Astrocyte (in vitro differentiated cells and primary cell): ENCODE results near the gene SH3D21. TPM values are rescaled to one million over a fixed set of nuclear protein-coding genes. Genes with fewer than 3 reads are reported as not detected.
A peak's percentile ranks its signal among the peaks of the same experiment; 100 is the strongest.

Experiments used
- DNase-seq: peaks from one replicate; pipeline ENCODE4 v3.0.0-alpha.2; 2010; ENCODE audit warnings: low read depth
- FAIRE-seq: peaks from 2 replicates; lab custom pipeline; 2011; peaks lifted over from hg19 to GRCh38; lab: Jason Lieb, UNC
- H2AFZ ChIP-seq: 2 replicates; pipeline ENCODE4 v1.6.0; 2012; ENCODE audit warnings: low read depth, low read length, inconsistent platforms
- H3K27ac ChIP-seq: 2 replicates; pipeline ENCODE4 v1.5.1; 2011; ENCODE audit warnings: low read depth, low read length, inconsistent platforms
- H3K27me3 ChIP-seq: 2 replicates; pipeline ENCODE4 v1.6.0; 2011; ENCODE audit warnings: low read length, inconsistent platforms; ENCODE audit not compliant: insufficient read depth
- H3K36me3 ChIP-seq: 2 replicates; pipeline ENCODE4 v1.5.1; 2011; ENCODE audit warnings: low read length, inconsistent platforms; ENCODE audit not compliant: insufficient read depth
- H3K4me1 ChIP-seq: 2 replicates; pipeline ENCODE4 v1.5.1; 2011; ENCODE audit warnings: low read length, inconsistent platforms; ENCODE audit not compliant: insufficient read depth
- H3K4me2 ChIP-seq: 2 replicates; pipeline ENCODE4 v1.6.0; 2012; ENCODE audit warnings: low read length, inconsistent platforms
- H3K4me3 ChIP-seq: 2 replicates; pipeline ENCODE4 v1.5.1; 2011; ENCODE audit warnings: low read depth, mild to moderate bottlenecking, low read length, inconsistent platforms; ENCODE audit not compliant: insufficient read depth
- H3K79me2 ChIP-seq: 2 replicates; pipeline ENCODE4 v1.6.0; 2012; ENCODE audit warnings: mild to moderate bottlenecking, low read length, inconsistent platforms; ENCODE audit not compliant: insufficient read depth
- H3K9ac ChIP-seq: 2 replicates; pipeline ENCODE4 v1.6.0; 2012; ENCODE audit warnings: mild to moderate bottlenecking, low read length, inconsistent platforms
- H3K9me3 ChIP-seq: 2 replicates; pipeline ENCODE4 v1.5.1; 2012; ENCODE audit warnings: low read depth, mild to moderate bottlenecking, low read length, inconsistent platforms; ENCODE audit not compliant: insufficient read depth
- H4K20me1 ChIP-seq: 2 replicates; pipeline ENCODE4 v1.6.0; 2012; ENCODE audit warnings: low read length, inconsistent platforms; ENCODE audit not compliant: insufficient read depth
- H3K27ac Mint-ChIP-seq: one replicate; pipeline ENCODE4 v1.8.0; 2021; ENCODE audit warnings: mild to moderate bottlenecking, mixed read lengths; ENCODE audit not compliant: unreplicated experiment
- H3K27me3 Mint-ChIP-seq: one replicate; pipeline ENCODE4 v1.8.0; 2021; ENCODE audit warnings: low read depth, mixed read lengths; ENCODE audit not compliant: unreplicated experiment
- H3K36me3 Mint-ChIP-seq: one replicate; pipeline ENCODE4 v1.8.0; 2021; ENCODE audit warnings: low read depth, mixed read lengths; ENCODE audit not compliant: unreplicated experiment
- H3K4me1 Mint-ChIP-seq: one replicate; pipeline ENCODE4 v1.8.0; 2021; ENCODE audit warnings: low read depth, mixed read lengths; ENCODE audit not compliant: unreplicated experiment
- H3K4me3 Mint-ChIP-seq: one replicate; pipeline ENCODE4 v1.8.0; 2021; ENCODE audit warnings: mild to moderate bottlenecking, moderate library complexity, mixed read lengths; ENCODE audit not compliant: unreplicated experiment
- H3K9me3 Mint-ChIP-seq: one replicate; pipeline ENCODE4 v1.8.0; 2021; ENCODE audit warnings: mild to moderate bottlenecking, mixed read lengths; ENCODE audit not compliant: unreplicated experiment
- CTCF ChIP-seq: IDR thresholded peaks from 2 replicates; pipeline ENCODE4 v1.5.1; 2011; ENCODE audit warnings: low read depth, mild to moderate bottlenecking, inconsistent platforms, low read length, moderate library complexity; ENCODE audit not compliant: insufficient read depth
- EZH2 ChIP-seq: IDR thresholded peaks from 2 replicates; pipeline ENCODE4 v1.6.1; 2012; ENCODE audit warnings: mild to moderate bottlenecking, low read length, inconsistent platforms; ENCODE audit not compliant: insufficient read depth
- total RNA-seq: library from RNA; stranded (reverse); gene quantifications from 2 replicates; pipeline ENCODE4 v1.2.1, GENCODE V29; 2021

SH3D21 gene
- total RNA-seq, 1 donor from 2014 or later, result 13.6 TPM

- Mint-ChIP-seq H3K36me3 (peaks cover 8% of the 10 kb centered on the region), H3K27ac (no peak overlapping the region), H3K27me3 (no peaks in the 10 kb centered on the region), H3K4me1 (peaks cover 43% of the 10 kb centered on the region), H3K9me3 (no peaks in the 10 kb centered on the region), H3K4me3 (no peak overlapping the region)
- Histone ChIP-seq H3K79me2 (peaks cover 87% of the 10 kb centered on the region), H3K4me2 (no peak overlapping the region), H3K9me3 (no peaks in the 10 kb centered on the region), H3K4me1 (peaks cover 26% of the 10 kb centered on the region), H3K27ac (no peak overlapping the region), H4K20me1 (peaks cover 50% of the 10 kb centered on the region), H3K27me3 (no peaks in the 10 kb centered on the region), H3K36me3 (peaks cover 9% of the 10 kb centered on the region), H3K9ac (no peak overlapping the region), H2AFZ (no peak overlapping the region), H3K4me3 (no peak overlapping the region)
- FAIRE-seq (no peak), DNase-seq (no peak)
- TF ChIP-seq CTCF, result no peak
- no peak for TF ChIP-seq EZH2
Measured at GRCh38 chr1:36367066-36367465, 60.9 kb downstream of the SH3D21 start.

GRCh38 chr1:36367798-36368197 is 61.6 kb downstream of the SH3D21 start:
- Mint-ChIP-seq H3K4me1 (peaks cover 49% of the 10 kb centered on the region), H3K36me3 (peaks cover 7% of the 10 kb centered on the region), H3K27me3 (no peaks in the 10 kb centered on the region), H3K9me3 (no peaks in the 10 kb centered on the region), H3K4me3 (peak overlapping the region; percentile 73), H3K27ac (peak overlapping the region; percentile 87)
- Histone ChIP-seq H3K27me3 (no peaks in the 10 kb centered on the region), H3K27ac (no peak overlapping the region), H3K79me2 (peaks cover 84% of the 10 kb centered on the region), H3K4me2 (peak overlapping the region; percentile 6), H3K9me3 (no peaks in the 10 kb centered on the region), H3K4me1 (peaks cover 33% of the 10 kb centered on the region), H2AFZ (no peak overlapping the region), H4K20me1 (peaks cover 43% of the 10 kb centered on the region), H3K9ac (no peak overlapping the region), H3K36me3 (peaks cover 3% of the 10 kb centered on the region), H3K4me3 (no peak overlapping the region)
- TF ChIP-seq EZH2, result no peak
- no peak for TF ChIP-seq CTCF
- DNase-seq (no peak), FAIRE-seq (no peak)

DNA sequence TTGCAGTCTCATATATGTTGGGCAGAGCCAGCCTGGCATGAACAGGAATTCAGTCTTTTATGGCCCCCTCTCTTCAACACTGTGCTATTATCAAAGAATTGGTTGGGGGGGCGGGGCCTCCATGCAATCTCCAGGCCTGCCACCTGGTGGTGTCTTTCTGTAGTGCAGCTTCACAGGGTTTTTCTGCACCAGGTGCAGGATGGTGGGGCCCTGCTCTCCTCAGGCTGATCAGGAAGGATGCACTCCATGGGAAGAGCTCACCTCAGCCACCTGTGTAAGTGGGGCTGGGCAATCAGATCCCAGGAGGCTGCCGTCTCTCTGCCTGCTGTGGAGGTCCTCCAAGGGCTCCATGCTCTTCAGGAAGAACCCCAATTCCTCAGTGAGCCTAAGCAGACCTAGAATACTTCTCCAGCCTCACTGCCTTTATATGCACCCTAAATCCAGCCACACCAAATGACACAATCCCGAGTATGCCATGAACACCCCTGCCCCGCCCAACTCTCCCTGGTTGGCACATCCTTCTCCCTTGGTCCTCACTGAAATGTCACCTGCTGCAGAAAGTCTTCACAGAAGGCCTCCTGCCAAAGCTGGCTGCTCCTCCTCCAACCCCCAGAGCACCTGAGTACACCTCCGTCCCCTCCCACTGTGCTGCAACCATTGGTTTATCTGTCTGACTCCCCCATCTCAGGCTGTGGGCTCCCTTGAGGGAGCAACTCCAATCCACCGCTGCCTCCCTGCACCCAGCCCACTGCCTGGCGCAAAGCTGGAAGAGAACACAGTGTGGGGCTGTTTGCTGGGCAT is 63.1 kb downstream of the SH3D21 start:
- peaks cover 3% of the 10 kb centered on the region for H3K36me3 ChIP-seq
- Mint-ChIP-seq H3K9me3 (no peaks in the 10 kb centered on the region), H3K36me3 (peaks cover 4% of the 10 kb centered on the region), H3K27me3 (no peaks in the 10 kb centered on the region), H3K4me1 (peaks cover 64% of the 10 kb centered on the region), H3K4me3 (peak overlapping the region; percentile 48), H3K27ac (no peak overlapping the region)
- H4K20me1 ChIP-seq, result peaks cover 46% of the 10 kb centered on the region
- peaks cover 48% of the 10 kb centered on the region for H3K4me1 ChIP-seq
- H2AFZ ChIP-seq, result no peak overlapping the region
- H3K9me3 ChIP-seq, result no peaks in the 10 kb centered on the region
- no peak overlapping the region for H3K9ac ChIP-seq
- H3K4me2 ChIP-seq, result no peak overlapping the region
- peak overlapping the region; percentile 21 for H3K27ac ChIP-seq
- H3K27me3 ChIP-seq, result no peaks in the 10 kb centered on the region
- FAIRE-seq (peak; percentile 39), DNase-seq (no peak)
- H3K4me3 ChIP-seq, result no peak overlapping the region
- TF ChIP-seq CTCF (peak; percentile 81), EZH2 (no peak)
- H3K79me2 ChIP-seq, result peaks cover 77% of the 10 kb centered on the region
